NCI-H146 (cell line): ENCODE results near the gene CUX1.
"Not testable (repeated sequence)": the region's sequence is repeated elsewhere in the genome, so short reads cannot be mapped to it uniquely, and the experiment has no call there.

ENCODE experiments used
- DNase-seq: peaks from one replicate; lab custom pipeline; 2025; lab: John Stamatoyannopoulos, UW

Gene CUX1

DNA sequence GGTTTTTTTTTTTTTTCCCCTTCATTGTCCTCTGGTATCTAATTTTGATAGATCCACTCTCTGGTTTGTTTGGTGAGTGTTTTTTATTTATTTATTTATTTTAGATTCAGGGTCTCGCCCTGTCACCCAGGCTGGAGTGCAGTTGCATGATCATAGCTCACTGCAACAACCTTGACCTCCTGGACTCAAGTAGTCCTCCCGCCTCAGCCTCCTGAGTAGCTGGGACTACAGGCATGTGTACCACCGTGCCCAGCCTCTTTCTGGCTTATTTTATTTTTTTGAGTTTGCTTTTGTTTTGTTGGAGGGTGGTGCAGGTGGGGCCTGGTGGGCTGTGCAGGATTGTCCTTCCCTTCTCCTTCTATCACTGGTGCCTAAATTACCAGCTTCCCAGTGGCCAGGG lies 282.0 kb downstream of the CUX1 start:
- DNase-seq = no peak

- no peak for DNase-seq
Observed at GRCh38 chr7:102101111-102101551, 283.7 kb downstream of the CUX1 start.

- DNase-seq = no peak
Observed at GRCh38 chr7:102101926-102102325, 284.5 kb downstream of the CUX1 start.

- no peak for DNase-seq
Observed at GRCh38 chr7:102103027-102103372, 285.6 kb downstream of the CUX1 start.

GRCh38 chr7:102104245-102104644 lies 286.8 kb downstream of the CUX1 start:
- DNase-seq = no peak

GRCh38 chr7:102106625-102107024 lies 289.2 kb downstream of the CUX1 start:
- no peak for DNase-seq

DNA sequence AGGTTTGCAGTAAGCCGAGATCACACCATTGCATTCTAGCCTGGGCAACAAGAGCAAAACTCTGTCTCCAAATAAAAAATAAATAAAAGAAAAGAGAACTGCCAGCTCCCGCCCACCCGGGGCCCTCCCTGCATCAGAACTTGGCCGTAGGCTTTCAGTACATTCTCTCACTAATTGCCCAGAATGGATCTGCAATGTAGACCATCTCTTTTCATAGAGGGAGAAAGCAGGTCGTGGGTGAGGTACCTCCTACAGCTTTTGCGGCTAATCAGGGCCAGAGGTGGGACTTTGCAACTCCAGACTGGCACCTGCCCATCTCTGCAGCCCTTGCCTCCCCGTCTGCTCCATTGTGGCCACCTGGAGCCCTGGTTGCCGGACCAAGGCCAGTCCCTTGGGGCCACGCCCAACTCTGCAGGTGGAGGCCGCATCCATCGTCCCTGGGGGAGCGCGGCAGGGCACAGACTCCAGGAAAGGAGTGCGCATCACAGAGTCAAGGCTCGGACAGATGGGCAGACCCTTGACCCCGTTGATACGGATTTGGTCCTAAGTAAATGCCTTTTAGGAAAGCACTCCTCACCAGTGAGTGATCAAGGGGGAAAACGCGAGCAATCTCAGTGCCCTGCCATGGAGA lies 290.2 kb downstream of the CUX1 start:
- DNase-seq = no peak

- DNase-seq = no peak
Observed at GRCh38 chr7:102111061-102112041, 293.9 kb downstream of the CUX1 start.

DNA sequence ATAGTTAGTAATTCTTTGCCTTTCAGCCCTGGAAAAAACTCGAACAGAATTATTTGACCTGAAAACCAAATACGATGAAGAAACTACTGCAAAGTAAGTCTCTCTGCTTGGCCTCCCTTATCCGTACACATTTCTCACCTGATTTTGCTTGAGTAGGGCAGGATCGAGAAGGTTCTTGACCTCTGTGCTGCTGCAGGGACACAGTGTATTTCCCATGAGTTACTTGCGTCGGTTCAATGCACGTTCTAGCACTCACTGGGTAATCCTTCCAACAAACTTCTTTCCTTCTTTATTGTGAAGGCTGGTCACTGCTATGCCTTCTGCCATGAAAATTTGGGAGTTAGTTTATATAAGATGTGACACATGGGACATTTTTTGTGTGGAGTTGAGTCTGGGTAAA lies 297.8 kb downstream of the CUX1 start:
- DNase-seq = no peak

DNA sequence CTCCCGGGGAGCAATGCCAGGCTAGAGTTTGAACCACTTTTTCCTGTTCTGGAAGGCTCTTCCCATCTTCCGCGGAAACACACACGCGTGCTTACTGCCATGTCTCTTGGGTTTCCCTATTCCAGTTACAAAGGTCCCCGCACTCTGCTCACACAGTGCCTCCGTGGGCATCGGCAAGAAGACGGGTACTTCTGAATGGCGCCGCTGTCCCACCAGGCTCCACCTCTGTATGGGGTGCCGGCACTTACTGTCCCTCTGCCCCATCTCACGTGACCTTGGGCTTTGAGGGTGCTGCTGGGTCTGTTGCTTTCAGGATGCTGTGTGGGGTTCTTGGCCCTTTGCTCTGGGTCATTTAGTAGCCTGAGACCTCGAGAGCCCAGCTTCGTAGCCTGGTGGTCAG lies 298.5 kb downstream of the CUX1 start:
- no peak for DNase-seq

DNA sequence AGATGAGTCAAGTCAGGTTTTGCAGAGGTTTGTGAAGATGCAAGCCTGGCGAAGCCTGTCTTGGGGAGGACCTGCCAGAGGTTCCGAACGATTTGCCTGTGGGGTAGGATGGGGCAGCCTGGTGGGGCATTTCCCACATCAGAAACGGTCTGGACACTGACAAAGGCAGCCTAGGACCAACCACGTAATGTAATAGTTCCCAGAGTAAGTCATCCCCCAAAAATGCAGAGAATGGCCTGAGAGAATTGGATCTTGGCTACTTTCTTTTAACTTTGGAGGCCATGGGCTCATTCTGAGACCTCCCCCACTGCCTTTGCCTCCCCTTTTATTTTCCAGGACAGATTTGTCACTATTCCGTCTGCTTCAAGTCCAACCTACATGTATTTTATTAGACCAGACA lies 300.3 kb downstream of the CUX1 start:
- DNase-seq = no peak

GRCh38 chr7:102119213-102119651 lies 301.8 kb downstream of the CUX1 start:
- no peak for DNase-seq

GRCh38 chr7:102119925-102120324 lies 302.5 kb downstream of the CUX1 start:
- no peak for DNase-seq

- DNase-seq = no peak
Observed at GRCh38 chr7:102120666-102121195, 303.3 kb downstream of the CUX1 start.

DNA sequence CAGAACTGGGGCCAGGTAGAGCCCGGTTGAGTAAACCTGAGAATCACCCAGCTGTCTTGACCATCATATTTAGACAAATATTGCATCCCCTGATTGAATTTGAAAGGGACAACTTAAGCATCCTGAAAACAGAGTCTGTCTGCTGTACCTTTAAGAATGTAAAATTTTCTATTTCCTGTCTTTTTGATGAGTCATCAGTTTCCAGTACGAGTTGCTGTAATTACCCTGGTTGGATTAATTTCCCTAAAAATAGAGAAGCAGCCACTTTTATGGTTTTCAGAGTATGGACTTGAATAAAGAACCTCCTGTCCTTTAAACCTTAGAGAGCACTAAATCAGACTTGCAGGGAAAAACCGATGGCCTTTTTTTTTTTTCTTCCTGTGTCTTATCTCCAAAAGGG lies 304.6 kb downstream of the CUX1 start:
- peak; percentile 47 for DNase-seq

- no peak for DNase-seq
Observed at GRCh38 chr7:102125127-102125596, 307.7 kb downstream of the CUX1 start.

DNA sequence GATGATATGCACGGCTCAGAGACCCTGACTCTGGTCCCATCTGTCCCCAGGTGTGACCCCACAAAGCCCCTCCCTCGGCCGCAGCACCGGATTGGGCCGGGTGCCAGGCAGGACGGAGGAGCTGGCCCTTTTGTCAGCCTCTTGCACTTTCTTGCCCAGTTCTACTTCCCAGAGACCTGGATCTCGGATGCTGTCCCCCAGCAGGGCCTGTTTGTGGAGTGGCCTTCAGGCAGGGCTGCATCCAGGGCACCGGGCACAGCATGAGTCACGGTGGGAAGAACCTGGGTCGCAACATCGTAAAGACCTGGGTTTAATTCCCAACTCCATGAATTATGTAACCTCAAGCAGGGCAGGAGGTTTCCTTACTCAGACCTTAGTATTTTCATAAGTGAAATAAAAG lies 310.9 kb downstream of the CUX1 start:
- no peak for DNase-seq

DNA sequence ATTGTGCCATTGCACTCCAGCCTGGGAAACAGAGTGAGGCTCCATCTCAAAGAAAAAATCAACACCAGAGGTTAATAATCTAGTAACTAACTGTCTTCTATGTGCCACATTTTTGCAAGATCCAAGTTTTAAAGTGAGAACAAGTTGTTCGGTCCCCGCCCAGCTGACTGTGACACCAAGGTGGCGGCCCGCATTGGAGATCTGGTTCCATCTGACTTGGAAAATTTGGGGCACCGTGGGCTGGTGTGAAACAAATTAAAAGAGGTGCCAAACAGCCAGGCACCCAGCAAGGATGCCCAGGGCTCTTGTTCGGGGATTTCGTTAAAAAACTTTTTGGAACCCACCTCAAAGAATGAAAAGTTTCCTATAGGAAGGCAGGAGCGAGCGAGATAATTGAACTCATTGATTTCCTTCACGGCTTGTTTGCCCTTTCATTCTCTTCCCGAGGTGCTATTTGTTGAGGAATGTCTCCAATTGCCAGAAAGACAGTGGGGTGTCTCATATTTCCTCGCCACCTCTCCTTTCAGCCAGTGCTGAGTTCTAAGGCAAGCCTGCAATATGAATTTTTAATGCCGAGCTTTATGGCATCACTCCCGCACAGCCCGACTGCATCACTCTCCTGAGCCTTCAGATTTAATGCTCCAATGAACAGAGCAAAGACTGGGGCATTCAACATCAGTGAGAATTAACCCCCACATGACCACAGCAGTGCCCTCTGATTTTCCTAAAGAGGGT lies 312.4 kb downstream of the CUX1 start:
- peak; percentile 49 for DNase-seq

DNA sequence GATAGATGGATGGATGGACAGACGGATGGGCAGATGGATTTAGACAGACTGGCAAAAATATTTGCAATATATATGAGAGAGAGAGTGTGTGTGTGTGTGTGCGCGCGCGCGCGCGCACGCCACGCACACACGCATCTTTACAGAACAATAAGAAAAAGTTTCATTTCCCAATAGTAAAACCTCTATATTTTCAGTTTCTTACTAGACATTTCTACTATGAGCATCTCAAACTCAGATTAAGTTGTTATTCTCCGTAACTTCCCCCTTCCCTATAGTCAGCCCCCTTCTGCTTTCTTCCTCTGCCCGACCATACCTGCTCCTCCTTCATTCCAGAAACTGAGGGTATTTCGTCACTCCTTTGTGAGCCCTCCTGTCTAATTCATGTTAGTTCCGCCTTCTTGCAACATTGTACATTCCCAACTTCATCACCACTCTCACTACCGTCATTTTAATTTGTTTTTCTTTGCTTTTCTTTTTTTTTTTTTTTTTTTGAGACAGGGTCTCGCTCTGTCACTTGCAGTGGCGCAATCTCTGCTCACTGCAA lies 314.9 kb downstream of the CUX1 start:
- no peak for DNase-seq

DNA sequence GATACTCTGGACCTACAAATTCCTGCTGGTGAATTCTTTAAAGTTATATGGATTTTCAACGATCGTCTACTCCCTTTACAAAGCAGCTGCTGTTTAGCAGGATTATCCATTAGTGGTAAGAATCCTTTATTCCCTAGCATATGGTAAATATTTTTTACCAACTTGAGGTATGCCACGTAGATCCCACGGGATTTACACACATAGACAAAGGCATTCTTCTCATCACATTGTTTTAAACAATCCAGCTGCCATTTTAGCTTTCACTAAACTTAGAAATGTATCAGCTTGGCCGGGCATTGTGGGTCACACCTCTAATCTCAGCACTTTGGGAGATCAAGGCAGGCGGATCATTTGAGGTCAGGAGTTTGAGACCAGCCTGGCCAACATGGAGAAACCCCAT lies 321.2 kb downstream of the CUX1 start:
- no peak for DNase-seq

DNA sequence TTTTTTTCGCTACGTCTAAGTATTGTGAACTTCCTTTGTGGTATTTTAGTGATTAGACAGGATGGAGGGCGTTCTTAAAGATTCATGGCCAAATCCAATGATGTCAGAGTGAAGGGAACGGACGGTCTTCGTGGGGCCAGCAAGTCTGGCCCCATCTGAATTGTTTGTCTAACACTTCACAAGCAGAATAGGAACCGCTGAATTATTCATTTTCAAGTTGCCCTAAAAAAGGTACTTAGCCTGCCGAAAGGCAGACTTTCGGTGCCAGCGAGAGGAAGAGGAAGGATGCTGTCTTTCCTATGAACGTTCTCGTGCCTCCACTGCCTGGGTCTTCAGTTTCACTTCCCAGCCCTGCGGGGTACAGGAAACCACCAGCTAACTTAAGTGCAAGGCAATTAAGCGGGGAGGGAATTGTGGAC lies 323.5 kb downstream of the CUX1 start:
- DNase-seq = peak; percentile 41

DNA sequence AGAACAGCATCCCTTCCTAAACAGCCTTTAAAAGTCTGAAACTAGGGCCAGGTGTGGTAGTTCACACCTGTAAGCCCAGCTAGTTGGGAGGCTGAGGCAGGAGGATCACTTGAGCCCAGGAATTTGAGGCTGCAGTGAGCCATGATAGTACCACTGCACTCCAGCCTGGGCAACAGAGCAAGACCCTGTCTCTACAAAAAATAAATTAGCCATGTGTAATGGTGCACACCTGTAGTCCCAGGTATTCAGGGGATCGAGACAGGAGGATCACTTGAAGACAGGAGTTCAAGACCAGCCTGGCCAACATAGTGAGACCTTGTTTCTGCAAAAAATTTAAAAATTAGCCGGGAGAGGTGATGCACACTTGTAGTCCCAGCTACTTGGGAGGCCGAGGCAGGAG lies 325.0 kb downstream of the CUX1 start:
- DNase-seq = not testable (repeated sequence)
